K562 (cell line): ENCODE measurements around the gene ZNF33A. TPM values are rescaled to one million over a fixed set of nuclear protein-coding genes. Genes with fewer than 3 reads are reported as not detected.
A peak's percentile ranks its signal among the peaks of the same experiment; 100 is the strongest.

Source experiments
- CBFA2T2 ChIP-seq: fragments of 450-650 bp; conservative IDR thresholded peaks from 2 replicates; pipeline ENCODE4 v1.6.1; 2017; ENCODE audit warnings: mild to moderate bottlenecking
- DPF2 ChIP-seq: fragments of 450-650 bp; IDR thresholded peaks from 2 replicates; pipeline ENCODE4 v1.6.1; 2016
- ESRRB ChIP-seq: fragments of 250-450 bp; sonication (Bioruptor Pico); IDR thresholded peaks from 2 replicates; pipeline ENCODE4 v1.5.0; 2020; ENCODE audit warnings: mild to moderate bottlenecking, moderate library complexity, borderline replicate concordance
- FOXM1 ChIP-seq, 2 experiments: fragments of 450-650 bp in 1 of 2; sonication (generic) in 1 of 2; formaldehyde crosslinking in 1 of 2; IDR thresholded peaks; 2 replicates each; pipeline versions ENCODE4 v1.6.1 to v1.9.0; 2017 to 2022; ENCODE audit warnings: low read depth in 2 of 2, mild to moderate bottlenecking in 2 of 2, missing genetic modification reagents in 1 of 2, moderate library complexity in 1 of 2
- HDAC8 ChIP-seq: fragments of 450-650 bp; IDR thresholded peaks from 2 replicates; pipeline ENCODE4 v1.6.1; 2016; ENCODE audit warnings: mild to moderate bottlenecking, missing genetic modification characterization, moderate library complexity, missing compliant biosample characterization
- LEF1 ChIP-seq: fragments of 450-650 bp; IDR thresholded peaks from 2 replicates; pipeline ENCODE4 v1.6.1; 2016; ENCODE audit warnings: mild to moderate bottlenecking
- MAFF ChIP-seq: IDR thresholded peaks from 2 replicates; pipeline ENCODE4 v1.6.1; 2012; ENCODE audit warnings: low read length, improper control_type of control experiment
- NCOR1 ChIP-seq: fragments of 450-650 bp; IDR thresholded peaks from 2 replicates; pipeline ENCODE4 v1.6.1; 2016; ENCODE audit warnings: mild to moderate bottlenecking, moderate library complexity
- NFIC ChIP-seq: fragments of 450-650 bp; IDR thresholded peaks from 2 replicates; pipeline ENCODE4 v1.6.1; 2017; ENCODE audit warnings: mild to moderate bottlenecking, inconsistent platforms
- NFIX ChIP-seq: fragments of 250-450 bp; sonication (Bioruptor Pico); IDR thresholded peaks from 2 replicates; pipeline ENCODE4 v1.4.0; 2020; ENCODE audit warnings: low read depth, mild to moderate bottlenecking, moderate library complexity
- POLR2B ChIP-seq: fragments of 450-650 bp; IDR thresholded peaks from 2 replicates; pipeline ENCODE4 v1.6.1; 2018; ENCODE audit warnings: low read depth; ENCODE audit not compliant: partially characterized antibody
- POLR3A ChIP-seq: IDR thresholded peaks from 2 replicates; pipeline ENCODE4 v1.6.1; 2011; ENCODE audit warnings: borderline replicate concordance, mild to moderate bottlenecking, moderate library complexity; ENCODE audit not compliant: insufficient read length, insufficient read depth; ENCODE audit errors: extremely low read depth
- RBBP5 ChIP-seq: fragments of 200-600 bp; sonication (generic); IDR thresholded peaks from 2 replicates; pipeline ENCODE4 v1.6.1; 2012; ENCODE audit warnings: borderline replicate concordance, mild to moderate bottlenecking, low read length, control low read depth, inconsistent platforms; ENCODE audit not compliant: insufficient read depth, poor library complexity, severe bottlenecking
- SPI1 ChIP-seq: IDR thresholded peaks from 2 replicates; pipeline ENCODE4 v1.6.1; 2011; ENCODE audit warnings: low read depth, low read length, control low read depth, borderline replicate concordance
- STAT5A ChIP-seq: IDR thresholded peaks from 2 replicates; pipeline ENCODE4 v1.6.1; 2012; ENCODE audit warnings: low read length, inconsistent platforms, borderline replicate concordance
- TAF15 ChIP-seq: fragments of 200-400 bp; formaldehyde crosslinking; IDR thresholded peaks from 2 replicates; pipeline ENCODE4 v1.6.1; 2017; ENCODE audit warnings: mild to moderate bottlenecking, low read depth, low read length, moderate library complexity
- TAL1 ChIP-seq: fragments of 450-650 bp; IDR thresholded peaks from 2 replicates; pipeline ENCODE4 v1.6.1; 2016; ENCODE audit warnings: mild to moderate bottlenecking
- TCF3 ChIP-seq: sonication (generic); formaldehyde crosslinking; IDR thresholded peaks from 2 replicates; pipeline ENCODE4 v1.4.0; 2020; ENCODE audit warnings: mild to moderate bottlenecking, missing genetic modification reagents
- TEAD4 ChIP-seq, 2 experiments: sonication (generic) in 1 of 2; formaldehyde crosslinking in 1 of 2; IDR thresholded peaks; 2 replicates each; pipeline versions ENCODE4 v1.6.1 to v1.8.0; 2012 to 2022; ENCODE audit warnings: borderline replicate concordance in 1 of 2, inconsistent platforms in 1 of 2, low read length in 1 of 2, mild to moderate bottlenecking in 1 of 2, missing genetic modification reagents in 1 of 2
- TFAM ChIP-seq: fragments of 250-450 bp; sonication (Bioruptor Pico); conservative IDR thresholded peaks from 2 replicates; pipeline ENCODE4 v1.5.0; 2021; ENCODE audit warnings: mild to moderate bottlenecking, moderate library complexity
- ZNF140 ChIP-seq: fragments of 250-450 bp; sonication (Bioruptor Pico); IDR thresholded peaks from 2 replicates; pipeline ENCODE4 v1.8.0; 2021; ENCODE audit warnings: moderate library complexity, mild to moderate bottlenecking, inconsistent platforms
- ZNF24 ChIP-seq: fragments of 450-650 bp; IDR thresholded peaks from 2 replicates; pipeline ENCODE4 v1.6.1; 2016
- ZNF3 ChIP-seq: fragments of 250-450 bp; sonication (Bioruptor Pico); IDR thresholded peaks from 2 replicates; pipeline ENCODE4 v1.5.0; 2021; ENCODE audit warnings: mild to moderate bottlenecking, moderate library complexity
- polyA plus RNA-seq, 8 experiments: library from polyadenylated mRNA; depleted of rRNA in 4 of 8; stranded (reverse) in 5 of 8; unstranded in 3 of 8; fragments of >200 nt; fragmentation: Nextera tagmentation in 2 of 8; fragmentation: Illumina TruSeq in 1 of 8; extraction: Ambion mirVana in 2 of 8; extraction: Trizol in 1 of 8; gene quantifications; 2 replicates each; pipeline versions ENCODE4 v1.2.1 to v1.2.3, GENCODE V29; 2011 to 2014; ENCODE audit warnings: inconsistent platforms in 1 of 8, missing spikeins in 1 of 8
- total RNA-seq, 7 experiments: library from RNA; depleted of rRNA in 6 of 7; stranded (reverse); fragments of >200 nt in 6 of 7; fragmentation: Illumina TruSeq in 2 of 7; extraction: Trizol in 2 of 7; gene quantifications; 2 replicates each; pipeline versions ENCODE4 v1.2.1 to v1.2.3, GENCODE V29; 2011 to 2021; ENCODE audit warnings: low replicate concordance in 1 of 7
- TF ChIP-seq, protein P1 (sequence below), 3 experiments: IDR thresholded peaks in 2 of 3; conservative IDR thresholded peaks in 1 of 3; 2 replicates each; pipeline ENCODE4 v1.5.1; 2011 to 2012; ENCODE audit warnings: low read length in 3 of 3, mild to moderate bottlenecking in 3 of 3, control low read depth in 2 of 3, improper control_type of control experiment in 1 of 3, inconsistent platforms in 1 of 3, low read depth in 1 of 3, mixed read lengths in 1 of 3, moderate library complexity in 1 of 3; ENCODE audit not compliant: insufficient read depth in 2 of 3
- TF ChIP-seq, protein P2 (sequence below): fragments of 250-450 bp; sonication (Bioruptor Pico); IDR thresholded peaks from 2 replicates; pipeline ENCODE4 v1.8.0; 2022; ENCODE audit warnings: inconsistent platforms
- TF ChIP-seq, protein P3 (sequence below): fragments of 450-650 bp; IDR thresholded peaks from 2 replicates; pipeline ENCODE4 v1.6.1; 2016; ENCODE audit warnings: missing biosample characterization, missing genetic modification characterization

ZNF33A gene
- total and polyA plus RNA-seq, 9 of the 15 experiments (the other 6 are each of a cell fraction or from before 2014, with no cell fraction given): 8.1 to 27.5 (median 16.4) TPM

DNA sequence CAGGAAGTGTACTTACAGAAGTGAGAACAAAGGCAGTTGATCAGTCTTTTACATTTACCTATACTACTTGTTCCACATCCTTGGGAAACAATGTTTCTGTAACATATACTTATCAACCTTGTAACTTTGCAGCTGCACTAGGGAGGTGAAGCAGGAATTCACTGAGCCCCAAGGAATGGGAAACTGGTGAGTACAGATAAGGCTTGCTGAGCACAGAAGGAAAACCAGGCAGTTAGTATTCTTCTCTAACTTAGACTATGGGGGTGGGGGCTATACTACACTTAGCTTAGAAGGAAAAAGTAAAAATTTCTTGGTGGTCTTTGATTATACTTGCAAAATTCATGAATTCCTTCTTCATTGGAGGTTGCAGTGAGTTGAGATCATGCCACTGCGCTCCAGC, 6.9 kb upstream of the ZNF33A start (continued):
- TF ChIP-seq POLR2B (no peak), RBBP5 (peak; percentile 50), ZNF140 (CRISPR knock-in tag) (no peak), CBFA2T2 (peak; percentile 78), TEAD4 (IDR thresholded peaks at IDR 0.05; ENCODE audit: low read length) (peak; percentile 80), TEAD4 (CRISPR knock-in tag; IDR thresholded peaks at IDR 0.05; ENCODE audit: borderline replicate concordance) (no peak), STAT5A (peak; percentile 34; the same call in 1 of the 2 replicates), TFAM (CRISPR knock-in tag) (no peak), HDAC8 (no peak), ZNF24 (no peak), NFIX (CRISPR knock-in tag) (no peak), LEF1 (peak; percentile 82), TAF15 (no peak), ESRRB (CRISPR knock-in tag) (no peak), MAFF (no peak), NCOR1 (peak; percentile 70), NFIC (peak; percentile 36; the same call in 1 of the 2 replicates), TAL1 (peak; percentile 68), POLR3A (no peak), SPI1 (no peak), ZNF3 (no peak), DPF2 (peak; percentile 69), FOXM1 (IDR thresholded peaks at IDR 0.05; ENCODE audit: low read depth) (0 out of 2 replicates have a peak, but pooled peaks have one; percentile 12), FOXM1 (CRISPR knock-in tag; IDR thresholded peaks at IDR 0.05; ENCODE audit: low read depth) (no peak), TCF3 (CRISPR knock-in tag) (peak; percentile 83)
- TF ChIP-seq, protein P1, sequence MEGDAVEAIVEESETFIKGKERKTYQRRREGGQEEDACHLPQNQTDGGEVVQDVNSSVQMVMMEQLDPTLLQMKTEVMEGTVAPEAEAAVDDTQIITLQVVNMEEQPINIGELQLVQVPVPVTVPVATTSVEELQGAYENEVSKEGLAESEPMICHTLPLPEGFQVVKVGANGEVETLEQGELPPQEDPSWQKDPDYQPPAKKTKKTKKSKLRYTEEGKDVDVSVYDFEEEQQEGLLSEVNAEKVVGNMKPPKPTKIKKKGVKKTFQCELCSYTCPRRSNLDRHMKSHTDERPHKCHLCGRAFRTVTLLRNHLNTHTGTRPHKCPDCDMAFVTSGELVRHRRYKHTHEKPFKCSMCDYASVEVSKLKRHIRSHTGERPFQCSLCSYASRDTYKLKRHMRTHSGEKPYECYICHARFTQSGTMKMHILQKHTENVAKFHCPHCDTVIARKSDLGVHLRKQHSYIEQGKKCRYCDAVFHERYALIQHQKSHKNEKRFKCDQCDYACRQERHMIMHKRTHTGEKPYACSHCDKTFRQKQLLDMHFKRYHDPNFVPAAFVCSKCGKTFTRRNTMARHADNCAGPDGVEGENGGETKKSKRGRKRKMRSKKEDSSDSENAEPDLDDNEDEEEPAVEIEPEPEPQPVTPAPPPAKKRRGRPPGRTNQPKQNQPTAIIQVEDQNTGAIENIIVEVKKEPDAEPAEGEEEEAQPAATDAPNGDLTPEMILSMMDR (IDR thresholded peaks at IDR 0.05 in 2 of 3, conservative IDR thresholded peaks at IDR 0.05 in 1 of 3; ENCODE audit: insufficient read depth in 2 of 3, low read depth in 1 of 3, low read length in 3 of 3): no peak
- TF ChIP-seq, protein P2, sequence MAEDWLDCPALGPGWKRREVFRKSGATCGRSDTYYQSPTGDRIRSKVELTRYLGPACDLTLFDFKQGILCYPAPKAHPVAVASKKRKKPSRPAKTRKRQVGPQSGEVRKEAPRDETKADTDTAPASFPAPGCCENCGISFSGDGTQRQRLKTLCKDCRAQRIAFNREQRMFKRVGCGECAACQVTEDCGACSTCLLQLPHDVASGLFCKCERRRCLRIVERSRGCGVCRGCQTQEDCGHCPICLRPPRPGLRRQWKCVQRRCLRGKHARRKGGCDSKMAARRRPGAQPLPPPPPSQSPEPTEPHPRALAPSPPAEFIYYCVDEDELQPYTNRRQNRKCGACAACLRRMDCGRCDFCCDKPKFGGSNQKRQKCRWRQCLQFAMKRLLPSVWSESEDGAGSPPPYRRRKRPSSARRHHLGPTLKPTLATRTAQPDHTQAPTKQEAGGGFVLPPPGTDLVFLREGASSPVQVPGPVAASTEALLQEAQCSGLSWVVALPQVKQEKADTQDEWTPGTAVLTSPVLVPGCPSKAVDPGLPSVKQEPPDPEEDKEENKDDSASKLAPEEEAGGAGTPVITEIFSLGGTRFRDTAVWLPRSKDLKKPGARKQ (CRISPR knock-in tag): no peak
- TF ChIP-seq, protein P3, sequence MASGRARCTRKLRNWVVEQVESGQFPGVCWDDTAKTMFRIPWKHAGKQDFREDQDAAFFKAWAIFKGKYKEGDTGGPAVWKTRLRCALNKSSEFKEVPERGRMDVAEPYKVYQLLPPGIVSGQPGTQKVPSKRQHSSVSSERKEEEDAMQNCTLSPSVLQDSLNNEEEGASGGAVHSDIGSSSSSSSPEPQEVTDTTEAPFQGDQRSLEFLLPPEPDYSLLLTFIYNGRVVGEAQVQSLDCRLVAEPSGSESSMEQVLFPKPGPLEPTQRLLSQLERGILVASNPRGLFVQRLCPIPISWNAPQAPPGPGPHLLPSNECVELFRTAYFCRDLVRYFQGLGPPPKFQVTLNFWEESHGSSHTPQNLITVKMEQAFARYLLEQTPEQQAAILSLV: no peak
